NOMO-1 (cell line): ENCODE results near the gene COL24A1.
"Not testable (repeated sequence)": the region's sequence is repeated elsewhere in the genome, so short reads cannot be mapped to it uniquely, and the experiment has no call there.

Experiments used
- DNase-seq, 2 experiments: peaks; one replicate each; lab custom pipeline; 2025; ENCODE audit not compliant: unreplicated experiment in 2 of 2; lab: John Stamatoyannopoulos, UW

Gene COL24A1

DNA sequence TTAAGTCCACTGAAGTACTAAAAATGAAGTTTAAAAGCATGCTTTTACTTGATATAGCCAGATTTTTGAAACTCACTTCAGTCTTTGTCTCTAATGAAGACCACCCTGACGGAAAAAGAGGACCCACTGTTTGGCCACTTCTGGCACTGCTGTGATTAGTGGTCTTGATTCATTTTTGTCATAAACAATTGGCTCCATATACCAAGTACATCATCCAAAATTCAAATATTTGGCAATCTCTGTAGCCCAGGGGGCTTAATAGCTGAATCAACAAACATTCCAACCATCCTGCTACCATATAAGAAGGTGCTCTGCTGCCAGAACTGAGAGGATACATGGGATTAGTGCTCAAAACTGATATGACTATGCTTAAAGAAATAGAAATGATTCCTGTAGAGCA lies 156.0 kb downstream of the COL24A1 start:
- no peak for DNase-seq

DNA sequence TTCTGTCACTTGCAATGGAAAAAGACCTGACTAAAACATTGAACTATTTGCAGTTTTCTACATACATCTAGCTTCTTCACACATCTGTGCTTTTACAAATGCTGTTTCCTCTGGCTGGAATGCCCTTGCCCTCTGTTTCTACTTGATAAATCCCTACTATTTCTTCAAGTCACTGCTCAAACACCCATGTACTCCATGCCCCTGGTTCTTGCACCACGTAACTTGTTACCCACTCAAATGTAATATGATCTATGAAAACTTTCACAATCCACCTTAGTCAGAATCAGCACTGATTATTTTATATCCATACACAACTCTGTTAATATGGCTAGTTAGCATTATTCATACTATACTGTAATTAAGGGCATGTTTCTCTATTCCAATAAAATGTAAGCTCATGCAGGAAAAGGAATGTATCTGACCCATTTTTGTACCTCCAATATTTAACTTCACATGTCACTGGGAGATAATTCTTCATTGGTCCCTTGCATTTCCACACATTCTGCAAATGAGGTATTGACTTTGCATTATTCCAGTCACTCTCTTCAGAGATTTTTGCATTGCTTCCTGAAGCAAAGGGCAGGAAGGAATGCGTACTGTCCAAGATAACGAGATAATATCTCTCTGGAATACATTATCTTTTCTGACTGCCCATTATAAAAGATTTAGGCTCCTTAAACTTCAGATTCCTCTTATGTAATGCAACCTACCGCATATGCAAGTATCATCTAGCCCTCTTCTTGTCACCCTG lies 158.3 kb downstream of the COL24A1 start:
- no peak for DNase-seq

DNA sequence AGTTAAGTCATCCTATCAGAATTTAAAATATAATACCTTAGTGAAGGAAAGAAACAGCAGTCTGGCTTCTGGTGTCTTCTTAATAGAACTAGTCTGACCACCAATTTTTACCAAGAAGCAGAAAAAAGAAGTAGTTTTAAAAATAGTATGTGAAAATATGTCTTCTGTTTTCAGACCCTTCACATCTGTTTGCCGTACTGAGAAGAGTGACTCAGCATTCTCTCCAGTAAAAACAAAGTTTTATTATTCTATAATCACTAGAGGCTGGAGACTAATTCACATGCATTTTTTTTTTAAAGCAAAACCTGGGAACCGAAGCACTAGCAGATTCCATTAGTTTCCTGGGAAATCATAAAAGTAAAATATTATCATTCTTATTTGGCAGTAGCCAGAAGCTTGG lies 163.8 kb downstream of the COL24A1 start:
- peak in 1 of 2 experiments; percentile 52 for DNase-seq

DNA sequence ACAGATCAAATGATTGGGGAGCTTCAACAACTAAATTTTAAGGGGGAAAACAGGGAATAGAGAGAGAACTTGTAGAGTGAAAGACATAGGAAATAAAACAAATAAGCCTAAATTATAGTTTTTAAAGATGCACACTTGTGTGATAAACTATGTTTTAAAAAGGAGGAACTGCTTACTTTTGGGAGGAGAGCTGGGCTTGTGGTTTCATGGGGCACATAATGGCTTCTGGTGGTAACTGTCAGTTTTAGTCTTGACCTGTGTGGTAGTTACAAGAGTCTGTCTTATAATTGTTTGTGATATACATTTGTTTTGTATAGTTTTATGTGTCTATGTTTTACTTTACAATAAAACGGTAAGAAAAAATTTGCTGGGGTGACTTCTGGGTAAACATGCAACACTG lies 165.3 kb downstream of the COL24A1 start:
- peak; percentile 58 to 80 for DNase-seq

DNA sequence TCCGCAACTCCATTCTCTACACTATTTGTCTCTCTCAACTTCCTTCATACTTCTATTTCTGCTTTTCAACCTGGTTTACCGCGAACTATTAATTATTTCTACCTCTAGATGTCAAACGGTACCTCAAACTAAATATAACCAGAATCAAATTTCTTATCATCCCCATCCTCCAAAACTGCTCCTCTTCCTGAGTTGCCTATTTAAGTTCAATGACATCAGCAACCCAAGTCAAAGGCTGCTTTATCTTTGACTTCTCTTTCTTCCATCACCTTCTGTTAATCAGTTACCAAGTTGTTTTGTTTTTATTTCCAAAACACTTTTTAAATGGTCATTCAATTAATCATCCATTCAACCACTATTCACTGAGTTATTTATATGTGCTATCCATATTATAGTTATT lies 171.9 kb downstream of the COL24A1 start:
- no peak for DNase-seq

DNA sequence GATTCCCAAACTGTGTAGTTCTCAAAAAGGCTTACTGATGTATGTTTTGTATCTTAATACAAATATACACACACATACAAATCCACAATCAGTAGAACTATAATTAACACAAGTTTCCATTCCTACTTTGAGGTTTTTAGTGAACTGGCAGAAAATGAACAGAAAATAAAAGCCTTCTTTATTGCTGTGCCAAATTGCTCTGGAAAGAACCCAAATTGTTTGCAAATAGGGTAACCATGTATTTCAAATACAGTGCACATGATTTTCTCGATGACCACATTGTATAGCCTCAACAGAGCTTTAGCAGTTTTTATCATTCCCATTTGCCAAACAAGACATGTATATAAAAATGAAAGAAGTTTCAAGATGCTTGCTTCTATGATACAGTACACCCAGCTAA lies 173.3 kb downstream of the COL24A1 start:
- DNase-seq, result no peak

DNA sequence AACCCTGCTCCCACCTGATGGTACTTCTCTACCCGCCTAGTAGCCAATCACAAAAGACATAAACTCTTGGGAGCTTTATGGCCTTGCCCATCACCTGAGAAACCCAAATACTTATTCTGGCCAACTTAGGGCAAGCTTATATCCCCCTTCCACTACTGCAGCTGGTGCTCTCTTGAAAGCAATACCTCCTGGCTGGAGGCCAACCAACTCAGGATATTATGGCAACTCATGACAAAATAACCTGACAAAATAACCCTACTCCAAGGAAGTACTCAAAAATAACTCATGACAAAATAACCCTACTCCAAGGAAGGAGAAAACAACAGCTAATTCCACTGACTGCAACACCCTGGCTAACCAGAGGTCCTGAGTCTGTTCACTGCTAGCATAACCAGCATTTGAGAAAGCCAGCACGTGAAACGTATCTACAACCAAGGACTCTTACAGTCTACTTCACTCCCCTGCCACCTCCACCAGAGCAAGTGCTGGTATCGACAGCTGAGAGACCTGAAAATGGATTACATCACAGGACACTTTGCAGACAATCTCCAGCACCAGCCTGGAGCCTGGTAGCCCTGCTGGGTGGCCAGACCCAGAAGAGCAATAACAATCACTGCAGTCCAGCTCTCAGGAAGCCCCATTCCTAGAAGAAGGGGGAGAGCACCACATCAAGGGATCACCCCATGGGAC lies 179.9 kb downstream of the COL24A1 start:
- DNase-seq, result no peak

DNA sequence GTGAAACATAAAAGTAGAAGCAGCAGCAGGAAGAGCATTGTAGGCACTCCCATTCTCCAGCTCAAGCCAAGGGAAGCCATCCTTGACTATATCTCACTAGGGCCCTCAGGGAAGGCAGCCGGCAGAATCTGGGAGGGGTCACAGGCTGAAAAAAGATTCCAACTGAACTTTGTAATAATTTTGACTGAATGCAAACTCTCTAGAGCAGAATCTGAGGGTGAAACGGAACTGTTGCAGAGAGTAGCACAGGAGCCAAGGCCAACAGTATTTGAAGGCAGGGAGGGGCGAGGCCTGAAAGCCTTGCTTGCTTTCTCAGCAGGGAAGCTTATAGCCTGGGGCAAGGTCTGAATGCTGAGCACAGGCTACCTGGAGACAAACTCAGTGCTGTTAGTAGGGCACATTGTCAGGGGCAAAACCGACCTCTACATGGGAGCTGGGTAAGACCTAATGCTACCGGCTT lies 180.6 kb downstream of the COL24A1 start:
- DNase-seq, result no peak

DNA sequence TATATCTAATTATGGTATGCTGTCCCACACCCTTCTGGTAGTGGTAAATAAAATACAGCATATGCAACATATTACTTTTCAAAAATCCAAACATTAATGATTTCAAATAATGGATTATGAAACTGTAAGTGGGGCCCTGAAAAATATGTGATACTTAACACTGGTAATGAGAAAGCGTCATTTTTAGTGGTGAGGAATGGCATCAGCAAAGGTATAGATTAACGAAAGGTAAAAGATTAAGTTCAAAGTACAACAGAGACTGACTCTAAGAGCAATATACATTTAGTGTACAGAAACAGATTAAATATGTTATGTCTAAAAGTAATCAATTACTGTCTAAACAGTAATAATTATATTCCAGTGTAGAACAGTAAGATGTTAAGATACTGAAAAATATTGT lies 194.1 kb downstream of the COL24A1 start:
- DNase-seq, result no peak

DNA sequence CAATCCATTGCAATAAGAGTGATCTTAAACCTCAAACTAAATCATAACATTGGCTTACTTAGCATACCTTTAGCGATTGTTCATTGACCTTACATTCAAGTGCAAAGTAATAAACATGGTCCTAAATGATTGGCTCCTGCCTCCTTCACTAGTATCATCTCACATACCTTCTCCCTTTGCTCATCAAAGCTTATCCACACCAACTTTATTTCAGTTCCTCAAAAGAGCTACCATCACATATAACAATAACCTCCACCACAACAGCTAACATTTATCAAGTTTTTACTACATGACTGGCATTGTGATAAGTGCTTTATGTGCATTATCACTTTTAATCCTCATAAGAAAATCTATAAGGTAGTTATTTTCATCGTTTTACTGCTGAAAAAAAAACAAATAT lies 198.8 kb downstream of the COL24A1 start:
- DNase-seq, result no peak

DNA sequence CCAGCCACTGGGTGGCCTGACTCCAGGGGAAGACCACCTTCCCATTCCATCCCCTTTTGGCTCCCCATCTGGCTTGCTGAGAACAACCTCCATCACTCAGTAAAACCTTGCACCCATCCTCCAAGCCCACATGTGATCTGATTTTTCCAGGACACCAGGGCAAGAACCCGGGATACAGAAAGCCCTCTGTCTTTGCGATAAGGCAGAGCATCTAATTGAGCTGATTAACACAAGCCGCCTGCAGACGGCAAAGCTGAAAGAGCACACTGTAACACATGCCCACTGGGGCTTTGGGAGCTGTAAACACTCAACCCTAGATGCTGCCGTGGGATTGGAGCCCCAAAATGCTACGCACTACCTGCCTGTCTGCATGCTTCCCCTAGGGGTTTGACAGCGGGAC lies 201.4 kb downstream of the COL24A1 start:
- not testable (repeated sequence) for DNase-seq

DNA sequence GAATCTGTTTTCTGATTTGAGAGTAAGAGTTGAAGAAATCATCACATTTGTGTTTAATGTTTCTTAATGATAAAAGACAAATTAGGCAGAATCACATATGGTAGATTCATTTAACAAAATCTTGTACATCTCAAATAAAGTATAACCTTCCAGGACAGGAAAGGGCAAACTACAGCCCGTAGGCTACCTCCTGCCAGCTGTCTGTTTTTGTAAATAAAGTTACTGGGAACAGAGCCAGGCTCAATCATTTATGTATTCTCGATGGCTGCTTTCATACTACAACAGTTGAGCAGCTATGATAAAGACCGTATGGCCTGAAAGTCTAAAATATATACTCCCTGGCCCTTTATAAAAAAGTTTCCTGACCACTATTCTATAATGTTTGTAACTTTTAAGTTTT lies 204.1 kb downstream of the COL24A1 start:
- DNase-seq, result no peak

DNA sequence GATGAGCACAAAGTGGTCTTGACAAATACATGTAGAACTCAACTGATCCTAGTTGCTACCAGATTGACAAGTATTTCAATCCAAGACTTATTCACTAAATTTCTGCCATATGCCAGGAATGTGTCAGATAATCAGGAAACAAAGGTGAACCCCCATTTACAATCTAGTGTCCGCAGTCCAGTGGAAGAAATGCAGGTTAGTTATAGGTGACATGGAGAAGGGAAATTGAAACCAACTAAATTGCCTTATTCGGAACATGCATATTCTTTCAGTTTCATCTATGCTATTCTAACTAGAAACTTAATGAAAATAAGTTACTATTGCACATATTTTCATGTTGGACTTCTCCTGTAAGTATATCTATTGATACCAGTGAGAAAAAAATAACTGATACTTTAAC lies 209.4 kb downstream of the COL24A1 start:
- no peak for DNase-seq

DNA sequence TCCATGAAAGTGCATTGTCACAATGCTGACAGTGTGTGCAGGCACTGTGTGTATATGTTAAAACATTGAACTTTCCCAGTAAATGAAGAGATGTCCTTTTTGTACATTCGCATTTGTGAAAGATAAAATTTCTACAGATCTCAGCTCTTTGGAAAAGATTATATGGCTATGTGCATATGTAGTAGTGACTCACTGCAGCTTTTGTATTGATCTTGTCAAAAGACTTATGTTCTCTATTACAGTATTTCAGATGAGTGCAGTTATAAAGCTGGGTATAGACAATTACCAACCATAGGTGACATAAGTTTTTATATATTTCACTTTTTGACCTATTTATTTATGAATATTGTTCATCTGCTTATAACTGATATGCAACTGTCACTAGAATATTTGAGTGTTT lies 212.6 kb downstream of the COL24A1 start:
- DNase-seq, result no peak

DNA sequence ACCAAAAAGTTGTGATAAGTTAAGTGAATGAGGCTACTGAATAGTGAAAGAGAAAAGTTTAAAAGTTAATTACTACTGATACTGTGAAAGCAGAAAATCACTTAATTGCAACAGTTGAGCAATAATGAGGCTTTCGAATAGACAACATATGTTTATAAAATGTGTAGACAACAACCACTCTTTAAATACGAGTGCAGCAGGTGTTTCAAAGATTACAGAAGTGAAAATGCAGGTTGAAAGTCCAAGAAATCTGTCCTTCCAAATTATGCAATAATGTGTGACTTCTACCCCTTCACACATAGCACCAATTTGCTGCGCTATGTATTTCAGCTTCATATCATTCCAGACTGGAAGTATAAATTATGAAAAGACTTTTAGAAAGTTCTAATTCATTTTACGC lies 213.0 kb downstream of the COL24A1 start:
- DNase-seq, result no peak

DNA sequence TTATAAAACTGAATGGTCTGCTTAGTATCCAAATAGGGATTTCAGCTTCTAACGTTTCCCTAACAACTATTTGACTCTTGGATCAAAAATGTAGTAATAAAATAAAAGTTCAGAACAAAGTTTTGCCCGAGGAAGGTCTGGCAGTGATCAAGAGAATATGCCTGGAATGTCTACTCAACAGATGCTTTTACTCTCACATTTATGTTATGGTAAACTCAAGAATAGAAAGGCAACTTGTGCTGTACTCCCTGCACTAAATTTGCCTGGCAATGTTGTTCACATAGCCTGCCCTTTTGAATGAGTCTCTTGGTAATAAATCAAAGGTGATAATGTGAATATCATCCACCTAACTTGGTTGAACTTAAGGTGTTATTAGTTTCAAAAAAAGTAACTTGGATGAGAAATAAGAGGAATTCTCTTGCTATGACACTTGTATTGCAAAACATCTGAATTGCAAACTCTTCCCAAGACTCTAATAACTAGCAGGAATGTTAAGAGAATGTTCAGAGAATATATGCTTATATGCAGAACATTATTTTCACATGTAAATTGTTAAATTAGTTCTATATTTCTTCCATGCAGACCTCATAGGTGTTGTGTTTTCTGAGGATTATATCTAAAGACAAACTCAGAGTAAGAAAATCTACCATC lies 215.8 kb downstream of the COL24A1 start:
- DNase-seq, result no peak

DNA sequence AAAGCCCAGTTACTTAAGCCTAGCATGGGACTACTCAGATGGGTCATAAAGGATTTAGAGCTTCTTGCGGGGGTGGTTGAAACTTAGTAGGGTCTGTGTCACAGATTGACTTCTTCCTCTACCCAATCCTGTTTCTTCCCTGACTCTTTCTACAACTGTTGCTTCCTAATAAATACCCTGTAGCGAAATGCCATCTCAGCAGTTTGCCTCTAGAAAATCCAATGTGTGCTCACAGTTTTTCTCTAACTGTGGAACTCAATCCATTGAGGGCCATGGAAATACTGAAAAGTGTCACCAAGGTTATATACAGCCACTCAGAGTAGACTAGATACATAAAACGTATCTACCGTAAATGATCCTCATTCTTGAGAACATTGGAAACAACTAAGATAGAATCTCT lies 217.7 kb downstream of the COL24A1 start:
- no peak for DNase-seq

DNA sequence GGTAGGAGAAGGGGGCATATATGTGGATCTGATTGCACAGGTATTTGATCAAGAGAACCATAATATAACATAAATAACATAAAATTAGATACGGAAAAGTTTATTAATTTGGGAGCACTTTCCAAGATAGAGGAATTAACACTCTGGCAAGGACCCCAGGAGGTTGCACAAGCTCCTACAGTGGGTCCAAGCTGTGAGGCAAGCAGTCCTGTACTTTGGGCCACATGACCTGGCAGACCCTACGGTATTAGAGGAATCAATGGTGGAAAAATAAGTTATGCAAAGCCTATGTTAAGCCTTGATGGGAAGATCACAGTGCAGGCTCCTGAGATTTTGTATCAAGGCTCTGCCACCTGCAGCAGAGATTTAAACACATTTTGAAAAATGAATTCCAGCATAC lies 220.1 kb downstream of the COL24A1 start:
- DNase-seq, result no peak

DNA sequence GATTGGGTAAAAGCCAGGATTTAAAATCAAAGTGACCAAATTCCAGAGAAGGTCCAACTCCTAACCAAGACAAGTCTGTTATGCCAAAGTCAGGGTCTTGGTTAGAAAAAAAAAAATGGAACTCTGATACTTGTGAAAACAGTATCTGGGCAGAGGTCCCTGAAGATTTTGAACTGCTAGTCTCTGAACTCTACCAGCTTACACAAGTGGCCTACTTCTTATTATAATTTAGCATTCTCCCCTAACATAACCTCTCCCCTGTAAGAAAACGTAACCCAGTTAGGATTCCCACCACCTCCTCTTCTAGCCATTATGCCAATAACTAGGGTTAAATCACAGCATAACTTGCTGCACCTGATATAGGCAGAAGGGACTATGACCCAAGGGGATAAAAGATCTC lies 220.5 kb downstream of the COL24A1 start:
- no peak for DNase-seq

DNA sequence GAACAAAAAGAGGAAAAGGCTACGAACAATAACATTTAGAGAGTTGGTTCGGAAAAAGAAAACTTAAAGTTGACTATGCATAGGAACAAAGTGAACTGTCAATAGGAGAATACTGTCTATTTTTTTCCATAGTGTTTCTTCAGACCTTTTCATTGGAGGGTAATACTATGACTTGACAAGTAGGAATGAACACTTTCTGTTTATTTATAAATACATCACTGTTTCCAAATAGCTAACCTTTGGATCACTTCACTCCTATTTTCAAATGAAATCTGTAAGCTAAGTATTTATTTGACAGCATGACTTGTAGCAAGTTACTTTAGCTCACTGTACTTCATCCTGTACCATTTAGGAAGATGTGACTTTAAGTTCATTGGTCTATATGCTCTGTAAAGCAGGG lies 221.3 kb downstream of the COL24A1 start:
- no peak for DNase-seq

DNA sequence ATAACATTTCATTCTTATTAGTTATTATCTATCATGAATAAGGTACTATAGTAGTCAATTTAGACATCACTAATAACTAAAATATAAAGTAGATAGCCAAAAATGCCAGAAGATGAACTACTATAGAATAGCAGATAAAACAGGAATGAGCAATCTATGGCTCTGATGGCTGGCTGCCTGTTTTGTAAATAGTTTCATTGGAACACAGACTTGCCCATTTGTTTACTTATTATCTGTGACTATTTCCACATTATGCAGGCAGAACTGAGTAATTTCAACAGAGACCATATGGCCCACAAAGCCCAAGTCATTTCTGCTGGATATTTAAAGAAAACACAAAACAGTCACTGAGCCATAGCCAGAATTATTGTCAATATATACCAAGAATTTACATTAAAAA lies 222.1 kb downstream of the COL24A1 start:
- DNase-seq, result no peak

DNA sequence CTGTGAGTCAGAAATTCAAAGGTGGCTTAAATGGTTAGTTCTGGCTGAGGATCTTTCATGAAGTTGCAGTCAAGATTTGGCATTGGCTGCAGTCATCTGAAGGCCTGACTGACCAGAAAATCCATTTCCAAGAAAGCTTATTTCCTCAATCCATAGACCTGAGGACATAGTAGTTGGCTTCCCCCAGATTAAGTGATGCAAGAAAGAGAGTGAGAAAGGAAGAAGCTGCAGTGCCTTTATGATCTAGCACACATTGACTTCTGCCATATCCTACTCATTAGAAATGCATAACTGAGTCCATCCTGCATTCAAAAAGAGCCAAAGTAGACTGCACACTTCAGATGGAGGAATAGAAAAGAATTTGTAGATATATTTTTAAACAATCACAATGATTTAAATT lies 222.6 kb downstream of the COL24A1 start:
- DNase-seq, result no peak
